Measurements from ENCODE around the gene UBR4.

The UBR4 gene

GRCh38 chr1:19074902-19075721 lies 135.0 kb downstream of the UBR4 start:
- Histone ChIP-seq H3K9ac (ENCODE audit: low read depth, low read length) (no peak overlapping the region), H4K20me1 (ENCODE audit: insufficient read depth, low read length) (peaks cover 10% of the 10 kb centered on the region; the same call in 1 of the 2 replicates), H3K9me3 (ENCODE audit: insufficient read depth, low read length, severe bottlenecking) (no peaks in the 10 kb centered on the region), H3K36me3 (ENCODE audit: insufficient read depth, low read length) (peaks cover 70% of the 10 kb centered on the region), H3K4me2 (ENCODE audit: insufficient read depth, low read length) (no peak overlapping the region), H3K4me3 (ENCODE audit: low read depth in 1 of 2, low read length in 2 of 2) (no peak overlapping the region), H2AFZ (ENCODE audit: low read depth, low read length) (no peak overlapping the region), H3K27me3 (ENCODE audit: insufficient read depth, low read length, poor library complexity) (no peaks in the 10 kb centered on the region), H3K4me1 (ENCODE audit: insufficient read depth, low read length) (no peaks in the 10 kb centered on the region), H3K79me2 (ENCODE audit: insufficient read depth, low read length) (no peaks in the 10 kb centered on the region), H3K27ac (ENCODE audit: low read length) (no peak overlapping the region)
- TF ChIP-seq CTCF (IDR thresholded peaks at IDR 0.05; ENCODE audit: borderline replicate concordance, extremely low read depth, low read length, poor library complexity, severe bottlenecking) (no peak), EZH2 (IDR thresholded peaks at IDR 0.05; ENCODE audit: borderline replicate concordance, low read depth, low read length, severe bottlenecking) (no peak)
- DNase-seq (no peak), ATAC-seq (ENCODE audit: insufficient read depth, low read depth) (no peak)

DNA sequence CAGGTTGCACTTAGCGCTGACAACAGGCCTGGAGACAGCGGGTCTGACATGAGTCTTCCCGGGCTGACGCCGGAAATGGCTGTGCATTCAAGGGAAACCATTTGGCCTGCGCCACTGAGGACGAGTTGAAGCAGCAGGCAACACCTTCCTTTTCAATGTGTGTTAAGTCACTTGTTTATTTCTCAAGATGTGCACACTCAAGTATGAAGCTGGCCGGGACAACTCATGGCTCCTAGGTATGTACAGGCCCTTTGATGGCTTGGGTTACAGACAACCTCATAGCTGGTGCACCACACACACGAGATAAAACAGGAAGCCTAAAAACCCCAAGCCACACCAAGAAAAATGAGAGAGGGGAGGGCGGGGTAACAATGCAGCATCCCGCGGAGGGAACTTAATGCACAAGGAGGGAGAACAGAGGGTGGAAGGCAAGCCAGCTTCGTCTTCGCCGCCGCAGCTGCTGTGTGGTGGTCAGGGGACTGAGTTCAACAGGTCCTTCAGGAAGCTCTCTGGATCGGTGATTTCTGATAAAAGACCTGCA lies 135.6 kb downstream of the UBR4 start:
- Histone ChIP-seq H3K36me3 (ENCODE audit: insufficient read depth, low read length) (peaks cover 63% of the 10 kb centered on the region), H3K9me3 (ENCODE audit: insufficient read depth, low read length, severe bottlenecking) (no peaks in the 10 kb centered on the region), H3K4me2 (ENCODE audit: insufficient read depth, low read length) (no peak overlapping the region), H3K27ac (ENCODE audit: low read length) (no peak overlapping the region), H3K4me1 (ENCODE audit: insufficient read depth, low read length) (no peaks in the 10 kb centered on the region), H3K79me2 (ENCODE audit: insufficient read depth, low read length) (no peaks in the 10 kb centered on the region), H3K4me3 (ENCODE audit: low read depth in 1 of 2, low read length in 2 of 2) (no peak overlapping the region), H2AFZ (ENCODE audit: low read depth, low read length) (no peak overlapping the region), H4K20me1 (ENCODE audit: insufficient read depth, low read length) (peaks cover 10% of the 10 kb centered on the region; the same call in 1 of the 2 replicates), H3K27me3 (ENCODE audit: insufficient read depth, low read length, poor library complexity) (no peaks in the 10 kb centered on the region), H3K9ac (ENCODE audit: low read depth, low read length) (no peak overlapping the region)
- ATAC-seq (ENCODE audit: insufficient read depth, low read depth) (peak; percentile 69), DNase-seq (peak; percentile 29)
- TF ChIP-seq EZH2 (IDR thresholded peaks at IDR 0.05; ENCODE audit: borderline replicate concordance, low read depth, low read length, severe bottlenecking) (no peak), CTCF (IDR thresholded peaks at IDR 0.05; ENCODE audit: borderline replicate concordance, extremely low read depth, low read length, poor library complexity, severe bottlenecking) (no peak)

GRCh38 chr1:19073311-19074186 lies 136.5 kb downstream of the UBR4 start:
- H3K27ac ChIP-seq (ENCODE audit: low read length): no peak overlapping the region

More at GRCh38 chr1:19073311-19074186, 136.5 kb downstream of the UBR4 start:
- Histone ChIP-seq H3K4me3 (ENCODE audit: low read depth in 1 of 2, low read length in 2 of 2) (no peak overlapping the region), H3K9me3 (ENCODE audit: insufficient read depth, low read length, severe bottlenecking) (no peaks in the 10 kb centered on the region), H3K27me3 (ENCODE audit: insufficient read depth, low read length, poor library complexity) (no peaks in the 10 kb centered on the region), H3K79me2 (ENCODE audit: insufficient read depth, low read length) (no peaks in the 10 kb centered on the region), H3K9ac (ENCODE audit: low read depth, low read length) (no peak overlapping the region), H3K4me1 (ENCODE audit: insufficient read depth, low read length) (no peaks in the 10 kb centered on the region), H3K36me3 (ENCODE audit: insufficient read depth, low read length) (peaks cover 54% of the 10 kb centered on the region), H4K20me1 (ENCODE audit: insufficient read depth, low read length) (peaks cover 10% of the 10 kb centered on the region; the same call in 1 of the 2 replicates), H2AFZ (ENCODE audit: low read depth, low read length) (no peak overlapping the region), H3K4me2 (ENCODE audit: insufficient read depth, low read length) (no peak overlapping the region)
- TF ChIP-seq EZH2 (IDR thresholded peaks at IDR 0.05; ENCODE audit: borderline replicate concordance, low read depth, low read length, severe bottlenecking): no peak
- TF ChIP-seq CTCF (IDR thresholded peaks at IDR 0.05; ENCODE audit: borderline replicate concordance, extremely low read depth, low read length, poor library complexity, severe bottlenecking): no peak
- DNase-seq (no peak), ATAC-seq (ENCODE audit: insufficient read depth, low read depth) (no peak)
